Neural progenitor cell (in vitro differentiated cells): ENCODE measurements around the gene CDR2L. TPM values are rescaled to one million over a fixed set of nuclear protein-coding genes. Genes with fewer than 3 reads are reported as not detected.
"Not testable (repeated sequence)": the region's sequence is repeated elsewhere in the genome, so short reads cannot be mapped to it uniquely, and the experiment has no call there.

Experiments
- DNase-seq: peaks from one replicate; pipeline ENCODE4 v3.0.0-alpha.2; 2016; ENCODE audit warnings: low spot score
- H2AFZ ChIP-seq: fragments of 200-600 bp; sonication (generic); replicated peaks from 2 replicates; pipeline ENCODE4 v1.6.1; 2016; ENCODE audit warnings: antibody characterized with exemption
- H3F3A ChIP-seq: fragments of 200-600 bp; sonication (generic); 2 replicates; pipeline ENCODE4 v1.6.1; 2016; ENCODE audit warnings: antibody characterized with exemption, low read depth
- H3K27ac ChIP-seq: fragments of 200-600 bp; sonication (generic); 2 replicates; pipeline ENCODE4 v1.5.1; 2016; ENCODE audit warnings: mild to moderate bottlenecking
- H3K27me3 ChIP-seq: fragments of 200-600 bp; sonication (generic); 2 replicates; pipeline ENCODE4 v1.6.1; 2016; ENCODE audit warnings: mild to moderate bottlenecking, moderate library complexity
- H3K36me3 ChIP-seq: fragments of 200-600 bp; sonication (generic); 2 replicates; pipeline ENCODE4 v1.5.1; 2016
- H3K4me1 ChIP-seq: fragments of 200-600 bp; sonication (generic); 2 replicates; pipeline ENCODE4 v1.6.1; 2016; ENCODE audit warnings: mixed run types
- H3K4me2 ChIP-seq: fragments of 200-600 bp; sonication (generic); 2 replicates; pipeline ENCODE4 v1.6.1; 2016
- H3K4me3 ChIP-seq: fragments of 200-600 bp; sonication (generic); 2 replicates; pipeline ENCODE4 v1.5.1; 2016
- H3K79me2 ChIP-seq: fragments of 200-600 bp; sonication (generic); 2 replicates; pipeline ENCODE4 v1.6.1; 2016; ENCODE audit warnings: low read depth
- H3K9ac ChIP-seq: fragments of 200-600 bp; sonication (generic); 2 replicates; pipeline ENCODE4 v1.6.1; 2016
- H3K9me3 ChIP-seq: fragments of 200-600 bp; sonication (generic); 2 replicates; pipeline ENCODE4 v1.5.1; 2016; ENCODE audit warnings: low read depth
- H4K20me1 ChIP-seq: fragments of 200-600 bp; sonication (generic); 2 replicates; pipeline ENCODE4 v1.6.1; 2016; ENCODE audit warnings: low read depth
- H3K27ac Mint-ChIP-seq: 3 replicates; pipeline ENCODE4 v1.8.0; 2021; ENCODE audit warnings: mixed read lengths
- H3K27me3 Mint-ChIP-seq: 2 replicates; pipeline ENCODE4 v1.8.0; 2022; ENCODE audit warnings: low read depth, mild to moderate bottlenecking, inconsistent platforms, moderate library complexity, mixed read lengths; ENCODE audit not compliant: insufficient read depth
- H3K36me3 Mint-ChIP-seq: 3 replicates; pipeline ENCODE4 v1.8.0; 2021; ENCODE audit warnings: mixed read lengths
- H3K4me1 Mint-ChIP-seq: 3 replicates; pipeline ENCODE4 v1.8.0; 2021; ENCODE audit warnings: mixed read lengths
- H3K4me3 Mint-ChIP-seq: 3 replicates; pipeline ENCODE4 v1.8.0; 2021; ENCODE audit warnings: mild to moderate bottlenecking, moderate library complexity, mixed read lengths
- H3K9me3 Mint-ChIP-seq: 3 replicates; pipeline ENCODE4 v1.8.0; 2020; ENCODE audit warnings: mixed read lengths
- CTCF ChIP-seq: fragments of 200-600 bp; sonication (generic); IDR thresholded peaks from 2 replicates; pipeline ENCODE4 v1.5.1; 2017; ENCODE audit warnings: antibody characterized with exemption, mild to moderate bottlenecking
- EZH2 ChIP-seq: fragments of 200-600 bp; sonication (generic); IDR thresholded peaks from 2 replicates; pipeline ENCODE4 v1.6.1; 2017; ENCODE audit warnings: antibody characterized with exemption, mild to moderate bottlenecking, moderate library complexity
- EZH2phosphoT487 ChIP-seq: fragments of 200-600 bp; sonication (generic); IDR thresholded peaks from 2 replicates; pipeline ENCODE4 v1.6.1; 2017; ENCODE audit warnings: antibody characterized with exemption
- total RNA-seq: library from RNA; depleted of rRNA; stranded (reverse); fragments of >200 nt; gene quantifications from 2 replicates; pipeline ENCODE4 v1.2.3, GENCODE V29; 2015; ENCODE audit warnings: low replicate concordance

CDR2L gene
- total RNA-seq, 1 donor from 2014 or later: 4.0 TPM

DNA sequence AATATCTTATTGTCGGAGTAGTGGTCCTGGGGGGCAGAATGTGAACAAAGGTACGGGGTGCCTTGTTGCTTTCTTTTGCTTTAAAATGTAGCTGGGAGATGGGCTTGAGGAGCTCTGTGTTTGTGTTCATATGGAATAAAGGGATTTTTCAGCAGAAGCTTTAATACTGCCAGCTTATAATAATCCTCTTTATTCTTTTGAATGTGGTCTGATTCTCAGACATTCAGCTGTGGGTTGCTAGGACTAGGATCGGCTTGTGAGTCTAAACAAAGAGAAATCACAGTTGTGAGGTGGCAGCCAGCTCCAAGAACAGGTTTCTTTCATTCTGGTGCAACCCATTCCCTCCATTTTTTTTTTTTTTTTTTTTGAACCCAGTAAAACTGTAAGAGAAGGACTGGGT lies 32.3 kb downstream of the CDR2L start:
- no peak for DNase-seq
- Mint-ChIP-seq H3K27me3 (peaks cover 4% of the 10 kb centered on the region), H3K4me1 (peaks cover 5% of the 10 kb centered on the region), H3K27ac (peak overlapping the region; percentile 67), H3K9me3 (no peaks in the 10 kb centered on the region), H3K36me3 (peaks cover 29% of the 10 kb centered on the region), H3K4me3 (no peak overlapping the region)
- H3K4me3 ChIP-seq: no peak overlapping the region
- H2AFZ ChIP-seq: no peak overlapping the region
- H3K27me3 ChIP-seq: no peaks in the 10 kb centered on the region
- H4K20me1 ChIP-seq: no peaks in the 10 kb centered on the region
- TF ChIP-seq CTCF: no peak
- no peak for TF ChIP-seq EZH2
- no peak for TF ChIP-seq EZH2phosphoT487
- peaks cover 10% of the 10 kb centered on the region for H3K79me2 ChIP-seq
- no peaks in the 10 kb centered on the region for H3K4me1 ChIP-seq
- H3K27ac ChIP-seq: no peak overlapping the region
- no peak overlapping the region for H3K9ac ChIP-seq
- no peaks in the 10 kb centered on the region for H3K9me3 ChIP-seq
- H3F3A ChIP-seq: no peaks in the 10 kb centered on the region
- no peak overlapping the region for H3K4me2 ChIP-seq
- no peaks in the 10 kb centered on the region for H3K36me3 ChIP-seq

GRCh38 chr17:75020331-75021110 lies 33.1 kb downstream of the CDR2L start:
- Mint-ChIP-seq H3K27ac (peak overlapping the region; percentile 83), H3K4me1 (peaks cover 4% of the 10 kb centered on the region), H3K4me3 (no peak overlapping the region), H3K36me3 (peaks cover 28% of the 10 kb centered on the region), H3K27me3 (peaks cover 4% of the 10 kb centered on the region), H3K9me3 (no peaks in the 10 kb centered on the region)
- no peaks in the 10 kb centered on the region for H3K9me3 ChIP-seq
- H3K27ac ChIP-seq: no peak overlapping the region
- H2AFZ ChIP-seq: no peak overlapping the region
- H3K4me1 ChIP-seq: no peaks in the 10 kb centered on the region
- H3K79me2 ChIP-seq: peaks cover 2% of the 10 kb centered on the region
- H3K9ac ChIP-seq: no peak overlapping the region
- DNase-seq: no peak
- H3K4me2 ChIP-seq: no peak overlapping the region
- no peaks in the 10 kb centered on the region for H3K27me3 ChIP-seq
- TF ChIP-seq CTCF: no peak
- no peak for TF ChIP-seq EZH2phosphoT487
- TF ChIP-seq EZH2: no peak
- H3K36me3 ChIP-seq: no peaks in the 10 kb centered on the region
- H4K20me1 ChIP-seq: no peaks in the 10 kb centered on the region
- no peaks in the 10 kb centered on the region for H3F3A ChIP-seq
- H3K4me3 ChIP-seq: no peak overlapping the region

GRCh38 chr17:75024686-75025397 lies 37.4 kb downstream of the CDR2L start:
- no peak overlapping the region for H2AFZ ChIP-seq
- H3K4me1 ChIP-seq: no peaks in the 10 kb centered on the region
- no peak overlapping the region for H3K4me3 ChIP-seq
- H3K27ac ChIP-seq: no peak overlapping the region
- H4K20me1 ChIP-seq: no peaks in the 10 kb centered on the region
- no peak overlapping the region for H3K9ac ChIP-seq
- H3K36me3 ChIP-seq: no peaks in the 10 kb centered on the region
- TF ChIP-seq CTCF: no peak
- TF ChIP-seq EZH2phosphoT487: no peak
- no peak for TF ChIP-seq EZH2
- peaks cover 14% of the 10 kb centered on the region for H3K9me3 Mint-ChIP-seq
- no peak for DNase-seq
- H3F3A ChIP-seq: no peaks in the 10 kb centered on the region
- no peak overlapping the region for H3K4me3 Mint-ChIP-seq
- no peaks in the 10 kb centered on the region for H3K79me2 ChIP-seq
- H3K9me3 ChIP-seq: no peaks in the 10 kb centered on the region
- H3K4me2 ChIP-seq: no peak overlapping the region
- H3K27me3 Mint-ChIP-seq: peaks cover 3% of the 10 kb centered on the region
- no peak overlapping the region for H3K27ac Mint-ChIP-seq
- H3K36me3 Mint-ChIP-seq: peaks cover 20% of the 10 kb centered on the region
- H3K27me3 ChIP-seq: no peaks in the 10 kb centered on the region
- no peaks in the 10 kb centered on the region for H3K4me1 Mint-ChIP-seq

DNA sequence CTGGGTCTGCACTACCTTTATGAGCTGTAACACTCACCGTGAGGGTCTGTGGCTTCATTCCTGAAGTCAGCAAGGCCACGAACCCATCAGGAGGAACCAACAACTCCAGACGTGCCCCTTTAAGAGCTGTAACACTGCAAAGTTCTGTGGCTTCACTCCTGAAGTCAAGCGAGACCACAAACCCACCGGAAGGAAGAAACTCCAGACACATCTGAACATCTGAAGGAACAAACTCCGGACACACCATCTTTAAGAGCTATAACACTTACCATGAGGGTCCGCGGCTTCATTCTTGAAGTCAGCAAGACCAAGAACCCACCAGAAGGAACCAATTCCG lies 37.9 kb downstream of the CDR2L start:
- not testable (repeated sequence) for H3K4me2 ChIP-seq, H3K27me3 ChIP-seq, H3K27ac ChIP-seq, H3F3A ChIP-seq, H3K4me3 Mint-ChIP-seq, H3K27me3 Mint-ChIP-seq, H3K4me1 ChIP-seq, H2AFZ ChIP-seq, H3K4me3 ChIP-seq, H3K9me3 ChIP-seq, H3K9ac ChIP-seq, H3K79me2 ChIP-seq, H4K20me1 ChIP-seq, H3K27ac Mint-ChIP-seq, DNase-seq, H3K36me3 ChIP-seq, H3K4me1 Mint-ChIP-seq
- H3K9me3 Mint-ChIP-seq: peaks cover 18% of the 10 kb centered on the region
- peaks cover 20% of the 10 kb centered on the region for H3K36me3 Mint-ChIP-seq

DNA sequence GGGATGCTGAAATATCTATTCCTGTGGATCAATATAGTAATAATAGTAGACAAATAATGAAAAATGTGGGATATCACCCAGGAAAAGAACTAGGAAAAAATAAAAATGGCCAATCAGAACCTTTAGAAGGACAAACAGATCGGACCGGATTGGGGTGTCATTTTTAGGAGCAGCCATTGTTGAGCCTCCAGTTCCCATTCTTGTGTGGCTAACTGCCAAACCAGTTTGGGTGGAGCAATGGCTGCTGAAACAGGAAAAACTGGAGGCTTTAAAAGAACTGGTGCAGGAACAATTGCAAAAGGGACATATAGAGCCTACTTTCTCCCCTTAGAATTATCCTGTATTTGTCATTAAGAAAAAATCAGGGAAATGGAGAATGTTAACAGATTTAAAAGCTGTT lies 39.2 kb downstream of the CDR2L start:
- not testable (repeated sequence) for H3K27me3 Mint-ChIP-seq, H3K27me3 ChIP-seq, H3K79me2 ChIP-seq, H3K27ac Mint-ChIP-seq, H4K20me1 ChIP-seq, H3K4me1 Mint-ChIP-seq, H3K4me1 ChIP-seq, H3K9me3 ChIP-seq, DNase-seq, H3K36me3 Mint-ChIP-seq, H3K27ac ChIP-seq, H3K4me3 ChIP-seq, H3K4me3 Mint-ChIP-seq, H3K36me3 ChIP-seq, H3K4me2 ChIP-seq, H3K9ac ChIP-seq, H3F3A ChIP-seq, H2AFZ ChIP-seq
- peaks cover 24% of the 10 kb centered on the region for H3K9me3 Mint-ChIP-seq
